Activated naive CD8-positive, alpha-beta T cell treated with anti-CD3 and anti-CD28 coated beads, Interleukin-2, amount 50 U/mL, for 16 hours (primary cell): ENCODE measurements around the gene GRIN2D.
"Not testable (repeated sequence)": the region's sequence is repeated elsewhere in the genome, so short reads cannot be mapped to it uniquely, and the experiment has no call there.

Experiments used
- DNase-seq: peaks from one replicate; pipeline ENCODE4 v3.0.0-alpha.2; 2020; ENCODE audit warnings: low read depth, low spot score

Gene GRIN2D

DNA sequence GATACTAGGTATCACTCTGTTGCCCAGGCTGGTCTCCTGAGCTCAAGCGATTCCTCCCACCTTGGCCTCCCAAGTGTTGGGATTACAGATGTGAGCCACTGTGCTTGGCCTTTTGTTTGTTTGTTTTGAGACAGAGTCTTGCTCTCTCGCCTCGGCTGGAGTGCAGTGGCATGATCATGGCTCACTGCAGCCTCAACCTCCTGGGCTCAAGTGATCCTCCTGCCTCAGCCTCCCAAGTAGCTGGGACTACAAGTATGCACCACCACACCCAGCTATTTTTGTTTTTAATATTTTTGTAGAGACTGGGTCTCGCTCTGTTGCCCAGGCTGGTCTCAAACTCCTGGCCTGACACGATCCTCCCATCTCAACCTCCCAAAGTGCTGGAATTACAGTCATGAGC lies 21.7 kb upstream of the GRIN2D start:
- not testable (repeated sequence) for DNase-seq

DNA sequence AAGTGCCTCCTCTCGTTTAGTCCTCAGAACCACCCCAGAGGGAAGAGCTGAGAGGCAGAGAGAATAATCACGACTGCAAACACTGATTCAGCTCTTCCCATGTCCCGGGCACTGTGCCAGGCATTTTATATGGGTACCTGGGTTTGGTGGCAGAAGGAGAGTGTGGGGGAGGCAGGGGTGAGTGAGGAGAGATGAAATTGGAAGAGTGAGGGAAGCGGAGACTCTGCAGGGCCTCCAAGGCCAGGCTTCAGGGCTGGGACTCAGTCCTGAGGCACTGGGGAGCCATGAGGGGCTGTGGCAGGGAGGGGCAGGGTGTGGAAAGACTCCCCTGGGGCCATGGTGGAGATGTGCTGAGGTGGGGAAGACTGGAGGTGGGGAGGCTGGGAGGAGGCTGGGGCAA lies 20.6 kb upstream of the GRIN2D start:
- DNase-seq = no peak

DNA sequence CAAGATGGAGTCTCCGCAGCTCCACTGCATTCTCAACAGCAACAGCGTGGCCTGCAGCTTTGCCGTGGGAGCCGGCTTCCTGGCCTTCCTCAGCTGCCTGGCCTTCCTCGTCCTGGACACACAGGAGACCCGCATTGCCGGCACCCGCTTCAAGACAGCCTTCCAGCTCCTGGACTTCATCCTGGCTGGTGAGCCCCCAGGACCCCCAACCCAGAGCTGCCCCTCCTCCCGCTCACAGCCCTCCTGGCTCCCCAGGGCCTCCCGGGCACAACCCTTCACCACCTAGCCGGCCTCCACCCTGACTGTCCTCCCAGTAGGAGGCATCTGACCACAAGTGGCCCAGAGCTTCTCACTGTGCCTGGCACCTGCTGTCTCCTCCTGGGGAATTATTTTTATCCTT lies 19.9 kb upstream of the GRIN2D start:
- DNase-seq = no peak

- DNase-seq = no peak
Observed at GRCh38 chr19:48378194-48378570, 15.3 kb upstream of the GRIN2D start.

DNA sequence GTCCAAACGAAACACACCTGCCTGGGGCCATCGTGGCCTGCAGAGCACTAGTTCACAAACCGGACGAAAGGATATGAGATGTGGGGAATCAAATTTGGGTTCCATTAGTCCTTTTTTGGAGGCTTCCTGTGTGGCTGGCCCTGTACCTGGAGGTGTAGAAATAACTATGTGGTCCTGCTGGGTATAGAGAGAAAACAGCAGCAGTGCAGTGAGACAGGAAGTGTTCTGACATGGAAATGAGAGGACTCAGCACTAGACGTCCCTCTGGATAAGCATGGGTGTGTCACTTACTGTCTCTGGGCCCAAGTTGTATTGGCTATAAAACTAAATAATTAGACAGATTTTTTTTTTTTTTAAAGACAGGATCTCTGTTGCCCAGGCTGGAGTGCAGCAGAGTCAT lies 14.4 kb upstream of the GRIN2D start:
- DNase-seq = no peak

DNA sequence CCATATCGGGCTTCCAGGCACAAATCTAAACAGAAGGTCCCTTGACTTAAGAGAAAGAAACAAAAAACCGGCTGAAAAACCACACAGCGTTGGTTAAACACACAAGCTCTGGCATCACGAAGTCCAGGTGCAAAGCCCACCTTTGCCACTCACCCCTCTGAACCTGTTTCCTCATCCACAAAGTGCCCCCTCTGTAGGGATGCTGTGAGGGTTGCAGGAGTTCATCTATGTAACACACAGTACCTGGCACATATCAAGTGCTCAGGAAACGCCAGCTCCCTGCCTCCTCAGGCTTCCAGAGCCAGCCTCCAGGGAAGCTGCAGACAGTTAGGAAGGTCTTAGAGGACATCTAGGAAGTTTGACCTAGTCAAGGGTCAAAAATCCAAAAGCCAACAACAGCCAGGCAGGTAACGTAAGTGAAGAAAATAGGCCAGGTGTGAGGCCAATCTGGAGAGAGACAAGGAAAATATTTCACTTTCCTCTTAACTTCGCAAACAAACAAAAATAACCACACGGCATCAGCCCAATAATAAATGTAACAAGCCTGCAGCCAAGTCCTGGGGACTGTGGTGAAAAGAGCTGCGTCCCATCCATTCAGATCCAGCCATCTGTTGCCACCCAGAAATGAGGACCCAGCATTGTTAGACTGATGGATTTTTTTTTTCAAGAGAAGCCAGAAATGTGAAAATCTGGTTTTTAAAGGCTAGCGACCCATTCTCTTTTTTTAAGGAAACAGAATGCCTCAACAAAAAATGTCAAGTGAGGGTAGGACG lies 12.1 kb upstream of the GRIN2D start:
- no peak for DNase-seq

- DNase-seq = no peak
Observed at GRCh38 chr19:48382286-48382685, 11.2 kb upstream of the GRIN2D start.

DNA sequence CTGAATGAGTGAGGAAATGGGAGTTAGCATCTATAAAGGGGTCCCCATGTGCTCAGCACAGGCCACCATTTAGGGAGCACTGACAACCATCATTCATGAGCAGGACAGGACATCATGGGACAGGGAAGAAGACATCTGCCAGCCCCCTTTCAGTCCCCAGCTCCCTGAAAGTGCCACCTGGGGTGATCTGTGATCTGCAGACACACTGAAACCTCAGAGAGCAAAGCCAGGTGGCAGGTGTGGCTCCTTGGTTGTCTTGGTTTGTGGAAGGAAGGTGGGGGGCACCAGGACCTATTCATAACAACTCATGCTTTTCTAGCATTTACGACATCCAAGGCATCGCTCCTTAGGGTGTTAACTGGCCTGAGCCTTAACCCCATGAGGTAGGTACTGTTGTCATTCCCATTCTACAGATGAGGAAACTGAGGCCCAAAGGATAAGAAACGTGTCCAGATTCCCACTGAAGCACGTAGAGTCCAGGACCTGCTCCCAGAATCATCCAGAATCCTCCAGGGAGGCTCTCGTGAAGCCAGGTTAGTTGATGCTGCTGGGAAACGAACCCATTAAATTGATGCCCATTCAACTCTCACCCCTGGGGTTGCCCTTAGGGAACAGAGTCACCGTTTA lies 7.9 kb upstream of the GRIN2D start:
- no peak for DNase-seq

DNA sequence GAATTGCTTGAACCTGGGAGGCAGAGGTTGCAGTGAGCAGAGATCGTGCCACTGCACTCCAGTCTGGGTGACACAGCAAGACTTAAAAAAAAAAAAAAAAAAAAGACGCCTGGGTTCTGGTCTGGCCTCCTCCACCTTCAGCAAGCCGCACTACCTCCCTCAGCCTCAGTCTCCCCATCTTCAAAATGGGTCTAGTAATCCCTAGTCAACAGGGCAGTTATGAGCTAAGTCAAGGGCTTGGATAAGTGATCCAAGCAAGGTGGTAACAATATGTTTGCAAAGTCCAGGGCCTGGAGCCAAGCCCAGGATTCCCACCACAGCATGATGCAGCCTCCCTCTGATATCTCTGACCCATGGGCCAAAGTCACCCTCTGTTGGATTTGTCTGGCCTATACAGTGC lies 6.5 kb upstream of the GRIN2D start:
- no peak for DNase-seq

DNA sequence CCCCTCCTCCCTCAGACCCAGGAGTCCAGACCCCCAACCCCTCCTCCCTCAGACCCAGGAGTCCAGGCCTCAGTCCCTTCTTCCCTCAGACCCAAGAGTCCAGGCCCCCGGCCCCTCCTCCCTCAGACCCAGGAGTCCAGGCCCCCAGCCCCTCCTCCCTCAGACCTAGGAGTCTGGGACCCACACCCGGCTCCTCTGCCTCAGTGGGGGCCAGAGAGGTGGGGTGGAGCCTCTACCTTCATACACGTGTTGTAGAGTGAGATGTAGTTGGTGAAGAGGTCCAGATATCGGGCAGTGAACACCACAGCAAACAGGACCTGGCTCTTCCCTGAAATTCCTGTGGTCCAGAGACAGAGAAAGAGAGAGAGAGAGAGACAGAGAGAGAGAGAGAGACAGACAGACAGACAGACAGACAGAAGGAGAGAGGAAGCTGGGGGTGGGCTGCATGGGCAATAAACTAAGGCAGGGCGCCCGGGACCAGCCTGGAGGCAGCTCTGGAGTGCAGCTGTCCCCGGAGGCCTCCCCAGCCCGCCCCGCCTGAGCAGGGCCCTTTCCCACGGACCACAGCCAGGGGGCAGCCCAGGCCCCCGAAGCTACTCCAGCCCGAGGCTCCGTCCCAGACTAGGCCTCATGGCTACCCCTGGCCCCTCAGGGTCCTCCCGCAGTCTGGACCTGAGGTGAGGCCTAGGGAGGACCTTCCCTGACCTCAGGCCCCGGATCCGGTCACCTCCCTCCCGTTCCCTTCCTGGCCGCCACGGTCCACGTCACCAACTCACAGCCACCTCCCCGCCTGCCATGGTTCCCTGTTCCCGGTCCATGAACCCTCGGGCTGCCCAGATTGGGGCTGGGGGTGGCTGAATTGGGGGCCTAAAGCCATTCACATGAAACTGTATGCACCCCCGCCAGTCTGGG lies 3.0 kb upstream of the GRIN2D start:
- peak; percentile 24 for DNase-seq

GRCh38 chr19:48391100-48392005 lies 2.1 kb upstream of the GRIN2D start, which contains the start of gene KDELR1:
KDELR1 (minus strand) TSS chr19:48391551; CDS start chr19:48391358, 193 bp downstream.
- DNase-seq = peak; percentile 34

GRCh38 chr19:48392006-48392344 lies 1.5 kb upstream of the GRIN2D start:
- not testable (repeated sequence) for DNase-seq

DNA sequence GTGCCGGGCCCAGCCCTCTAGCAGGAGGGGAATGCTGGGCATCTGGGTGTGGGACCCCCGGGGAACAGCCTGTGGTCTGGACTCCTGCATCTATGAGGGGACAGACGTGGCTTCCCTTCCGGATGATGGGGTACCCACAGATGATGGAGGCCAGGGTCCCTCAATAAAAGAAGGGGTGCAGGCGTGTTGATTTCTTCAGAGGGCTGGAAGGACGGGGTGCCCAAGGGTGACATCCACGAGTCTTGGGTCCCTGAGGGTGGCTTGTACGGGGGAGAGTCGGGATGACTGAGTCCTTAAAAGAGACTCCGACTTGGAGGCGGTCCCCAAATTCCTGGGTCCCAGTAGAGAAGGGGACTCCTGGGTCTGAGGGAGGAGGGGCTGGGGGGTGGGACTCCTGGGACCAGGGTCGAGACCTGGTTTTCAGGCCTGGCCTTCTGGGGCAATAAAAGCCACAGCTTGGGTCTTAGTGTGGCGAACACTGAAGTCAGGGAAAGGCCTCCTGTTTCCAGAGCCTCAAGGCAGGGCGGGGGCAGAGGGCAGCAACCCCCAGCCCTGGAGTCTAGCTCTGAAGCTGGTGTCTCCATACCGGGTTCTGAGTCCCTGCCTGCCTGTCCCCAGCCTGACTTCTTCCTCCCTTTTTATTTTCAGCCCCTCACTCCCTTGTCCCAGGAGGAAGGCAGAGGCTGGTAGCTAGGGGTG lies 459 bp upstream of the GRIN2D start:
- DNase-seq = no peak

- DNase-seq = no peak
Observed at GRCh38 chr19:48394331-48395169, 1.1 kb downstream of the GRIN2D start.

DNA sequence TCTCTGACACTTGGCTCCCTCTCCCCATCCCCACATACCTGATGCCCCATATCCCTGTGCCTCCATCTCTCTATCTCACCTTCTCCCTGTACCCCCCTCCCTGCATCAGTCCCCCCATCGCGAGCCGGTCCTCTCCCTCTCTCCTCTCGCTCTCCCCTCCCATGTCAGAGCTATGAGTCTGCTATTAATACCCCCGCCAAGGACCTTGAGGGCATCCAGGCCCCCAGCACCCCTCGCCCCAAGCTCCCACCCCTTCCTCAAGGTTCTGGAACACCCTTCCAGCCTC lies 1.6 kb downstream of the GRIN2D start:
- DNase-seq = no peak

- DNase-seq = no peak
Observed at GRCh38 chr19:48395499-48395898, 2.0 kb downstream of the GRIN2D start.

DNA sequence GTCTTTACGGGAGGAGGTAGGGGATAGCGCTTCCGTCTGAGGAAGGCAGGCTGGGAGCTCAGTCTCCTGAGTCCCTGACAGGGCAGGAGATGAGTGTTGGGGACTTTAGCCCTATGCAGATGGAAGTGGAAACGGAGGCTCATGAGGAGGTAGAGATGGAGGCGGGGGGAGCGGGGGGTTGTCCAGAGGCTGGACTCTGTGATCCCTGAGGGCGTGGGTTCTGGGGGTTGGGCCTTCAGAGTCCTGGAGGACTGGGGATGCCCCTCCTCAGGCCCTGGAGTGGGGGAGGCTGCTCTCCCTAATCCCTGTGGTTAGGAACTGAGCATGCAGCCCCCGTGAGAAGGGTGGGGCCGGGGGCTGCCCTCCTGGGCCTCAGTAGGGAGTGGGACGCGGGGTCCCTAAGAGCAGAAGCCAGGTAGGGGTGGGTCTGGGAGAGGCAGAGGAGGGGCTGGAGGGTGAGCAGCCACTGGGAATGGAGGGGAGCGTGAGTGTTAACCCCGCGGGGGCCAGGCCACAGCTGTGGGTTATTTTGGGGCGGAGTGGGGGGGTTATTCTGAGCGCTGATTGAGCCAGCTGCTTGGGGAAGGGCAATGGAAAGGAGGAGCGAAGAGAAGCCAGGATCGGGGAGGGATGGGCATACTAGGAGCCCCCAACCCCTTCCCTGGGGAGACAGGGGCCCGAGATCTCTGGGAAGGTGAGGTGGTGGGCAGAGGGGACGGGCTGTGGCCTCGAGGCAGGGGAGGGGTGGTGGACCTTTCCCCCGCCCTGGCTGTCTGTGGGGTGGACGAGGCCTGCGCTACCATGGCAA lies 2.8 kb downstream of the GRIN2D start:
- DNase-seq = no peak

DNA sequence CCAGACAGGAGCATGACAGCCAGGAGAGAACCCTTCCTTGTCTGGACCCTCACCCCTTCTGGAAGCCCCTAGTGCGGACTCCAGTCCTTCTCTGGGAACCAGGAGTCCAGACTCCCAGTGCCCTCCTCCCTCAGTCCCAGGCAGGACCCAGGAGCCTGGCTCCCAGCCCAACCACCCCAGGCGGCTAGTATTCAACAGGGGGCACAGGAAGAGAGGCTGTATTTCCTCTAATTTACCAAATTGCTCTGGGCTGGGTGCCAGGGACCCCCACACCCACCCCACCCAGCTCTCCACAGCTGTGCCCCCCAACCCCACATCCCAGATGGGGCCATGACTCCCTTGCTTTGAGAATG lies 3.3 kb downstream of the GRIN2D start:
- no peak for DNase-seq
